RWPE2 (cell line): Measurements from ENCODE around the gene ZBTB22.

ENCODE experiments used
- ATAC-seq: fragments of 200-7000 bp; cut with Tn5 transposase; 3 replicates; pipeline ENCODE4 v1.9.1; 2021; ENCODE audit warnings: low read depth
- DNase-seq: peaks from one replicate; pipeline ENCODE4 v3.0.0-alpha.2; 2020; ENCODE audit warnings: low spot score
- H3K27ac ChIP-seq: fragments of 450-650 bp; 2 replicates; pipeline ENCODE4 v1.5.1; 2017; ENCODE audit warnings: mild to moderate bottlenecking; ENCODE audit not compliant: poor library complexity, severe bottlenecking
- H3K27me3 ChIP-seq: fragments of 250-450 bp; sonication (Bioruptor Pico); 2 replicates; pipeline ENCODE4 v1.5.1; 2021; ENCODE audit warnings: mild to moderate bottlenecking, moderate library complexity; ENCODE audit not compliant: insufficient read depth, poor library complexity, severe bottlenecking
- H3K36me3 ChIP-seq: fragments of 250-450 bp; sonication (Bioruptor Pico); 2 replicates; pipeline ENCODE4 v1.5.1; 2020; ENCODE audit warnings: low read depth, mild to moderate bottlenecking, moderate library complexity
- H3K4me1 ChIP-seq: fragments of 250-450 bp; sonication (Bioruptor Pico); 2 replicates; pipeline ENCODE4 v1.5.1; 2021; ENCODE audit warnings: mild to moderate bottlenecking, moderate library complexity; ENCODE audit not compliant: insufficient read depth, poor library complexity, severe bottlenecking
- H3K4me3 ChIP-seq: fragments of 250-450 bp; sonication (Bioruptor Pico); 2 replicates; pipeline ENCODE4 v1.5.1; 2021; ENCODE audit warnings: mild to moderate bottlenecking, moderate library complexity; ENCODE audit not compliant: severe bottlenecking
- H3K9me3 ChIP-seq: fragments of 250-450 bp; sonication (Bioruptor Pico); 2 replicates; pipeline ENCODE4 v1.5.1; 2021; ENCODE audit warnings: mild to moderate bottlenecking, moderate library complexity; ENCODE audit not compliant: severe bottlenecking
- TF ChIP-seq, protein P1 (sequence below): fragments of 450-650 bp; IDR thresholded peaks from one replicate; pipeline ENCODE4 v1.5.1; 2017; ENCODE audit warnings: mild to moderate bottlenecking, moderate library complexity; ENCODE audit not compliant: poor library complexity, severe bottlenecking

The ZBTB22 gene

DNA sequence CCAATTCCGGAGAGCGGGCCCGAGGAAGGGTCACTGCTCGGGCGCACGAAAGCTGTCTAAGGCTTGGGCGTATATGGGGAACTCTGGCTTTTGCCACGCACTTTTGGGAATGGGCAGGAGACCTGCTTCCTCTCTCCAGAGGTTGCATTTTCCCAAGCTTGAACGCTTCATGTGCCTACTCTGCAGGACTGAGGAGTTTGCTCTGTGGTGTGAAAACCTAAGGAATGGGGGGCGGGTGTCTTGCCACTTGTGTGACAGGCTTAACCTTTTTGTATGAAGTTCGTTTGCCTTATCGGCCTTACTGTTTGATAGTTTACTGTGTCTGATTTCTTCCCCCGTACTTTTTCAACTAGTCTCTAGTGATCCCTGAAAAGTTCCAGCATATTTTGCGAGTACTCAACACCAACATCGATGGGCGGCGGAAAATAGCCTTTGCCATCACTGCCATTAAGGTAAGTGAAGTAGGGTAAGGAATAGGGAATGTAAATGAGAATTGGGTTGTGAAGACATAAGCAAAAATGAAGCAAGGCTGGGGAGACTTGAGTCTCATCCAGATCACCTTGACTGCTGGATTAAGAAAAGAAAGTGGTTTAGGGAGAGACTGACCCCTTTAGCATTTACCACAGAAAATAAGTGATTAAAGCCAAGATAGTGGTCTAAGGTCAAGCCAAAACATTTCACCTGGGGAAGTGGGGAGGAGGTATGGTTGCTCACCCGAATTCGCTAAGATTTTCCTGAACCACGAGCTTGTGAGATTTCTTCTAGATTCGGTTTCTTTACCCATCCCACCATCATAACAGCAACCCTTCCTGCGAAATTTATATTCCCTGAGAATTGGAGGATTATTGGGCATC is 45.0 kb downstream of the ZBTB22 start:
- ATAC-seq (peak; percentile 5), DNase-seq (no peak)
- peak overlapping the region; percentile 84 for H3K27ac ChIP-seq
- TF ChIP-seq, protein P1, sequence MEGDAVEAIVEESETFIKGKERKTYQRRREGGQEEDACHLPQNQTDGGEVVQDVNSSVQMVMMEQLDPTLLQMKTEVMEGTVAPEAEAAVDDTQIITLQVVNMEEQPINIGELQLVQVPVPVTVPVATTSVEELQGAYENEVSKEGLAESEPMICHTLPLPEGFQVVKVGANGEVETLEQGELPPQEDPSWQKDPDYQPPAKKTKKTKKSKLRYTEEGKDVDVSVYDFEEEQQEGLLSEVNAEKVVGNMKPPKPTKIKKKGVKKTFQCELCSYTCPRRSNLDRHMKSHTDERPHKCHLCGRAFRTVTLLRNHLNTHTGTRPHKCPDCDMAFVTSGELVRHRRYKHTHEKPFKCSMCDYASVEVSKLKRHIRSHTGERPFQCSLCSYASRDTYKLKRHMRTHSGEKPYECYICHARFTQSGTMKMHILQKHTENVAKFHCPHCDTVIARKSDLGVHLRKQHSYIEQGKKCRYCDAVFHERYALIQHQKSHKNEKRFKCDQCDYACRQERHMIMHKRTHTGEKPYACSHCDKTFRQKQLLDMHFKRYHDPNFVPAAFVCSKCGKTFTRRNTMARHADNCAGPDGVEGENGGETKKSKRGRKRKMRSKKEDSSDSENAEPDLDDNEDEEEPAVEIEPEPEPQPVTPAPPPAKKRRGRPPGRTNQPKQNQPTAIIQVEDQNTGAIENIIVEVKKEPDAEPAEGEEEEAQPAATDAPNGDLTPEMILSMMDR = no peak
- H3K4me3 ChIP-seq = peak overlapping the region; percentile 61
- no peaks in the 10 kb centered on the region for H3K9me3 ChIP-seq
- peaks cover 33% of the 10 kb centered on the region for H3K4me1 ChIP-seq
- peaks cover 68% of the 10 kb centered on the region for H3K36me3 ChIP-seq
- no peaks in the 10 kb centered on the region for H3K27me3 ChIP-seq

DNA sequence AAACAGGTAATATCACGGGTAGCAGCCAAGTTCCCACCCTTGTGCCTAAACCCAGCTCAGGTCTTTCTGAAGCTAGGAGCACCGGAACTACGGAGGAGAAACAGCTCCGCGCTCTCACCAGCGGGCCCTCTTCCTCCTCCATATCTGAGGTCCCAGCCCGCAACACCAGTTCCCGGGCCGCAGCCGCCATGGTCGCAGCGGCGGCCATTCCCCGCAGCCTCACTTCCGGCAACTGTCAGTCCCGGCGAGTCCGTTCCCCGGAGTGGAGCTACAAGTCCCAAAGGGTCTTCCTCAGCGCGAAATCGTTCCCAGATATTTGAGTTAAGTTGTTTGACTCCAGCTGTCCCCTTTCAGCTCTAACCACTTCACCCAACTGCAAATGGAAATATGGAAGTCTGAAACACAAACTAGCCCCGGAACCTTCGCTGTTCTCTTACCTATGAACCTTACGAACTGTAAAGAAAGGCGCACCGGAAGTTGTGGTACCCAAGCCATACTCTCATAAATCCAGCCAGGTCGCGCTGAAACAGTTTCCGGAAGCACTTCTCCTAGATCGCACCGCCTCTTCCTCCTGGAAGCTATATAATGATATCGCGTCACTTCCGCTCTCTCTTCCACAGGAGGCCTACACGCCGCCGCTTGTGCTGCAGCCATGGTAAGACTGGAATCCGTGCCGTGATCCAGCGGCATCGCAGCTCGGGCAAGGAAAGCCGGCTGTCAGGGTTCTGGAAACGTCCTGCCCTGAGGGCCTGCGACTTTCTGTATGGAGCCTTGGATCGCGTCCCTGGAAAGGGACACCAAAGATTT is 45.9 kb downstream of the ZBTB22 start, which contains the start of the genes RPS18 and VPS52:
RPS18 (plus strand) TSS at position 608 of the 807 bp plus-strand sequence; CDS start at position 653, 45 bp downstream.
VPS52 (minus strand) TSS at position 409 of the 807 bp plus-strand sequence; CDS start at position 208, 201 bp downstream.
- peak; percentile 76 for ATAC-seq
- no peaks in the 10 kb centered on the region for H3K27me3 ChIP-seq
- H3K9me3 ChIP-seq = no peaks in the 10 kb centered on the region
- peaks cover 33% of the 10 kb centered on the region for H3K4me1 ChIP-seq
- H3K27ac ChIP-seq = peak within 1 kb of the TSS; percentile 84
- peak within 1 kb of the TSS; percentile 61 for H3K4me3 ChIP-seq
- peaks cover 76% of the 10 kb centered on the region for H3K36me3 ChIP-seq
- peak; percentile 94 for DNase-seq
- TF ChIP-seq, protein P1 = no peak

DNA sequence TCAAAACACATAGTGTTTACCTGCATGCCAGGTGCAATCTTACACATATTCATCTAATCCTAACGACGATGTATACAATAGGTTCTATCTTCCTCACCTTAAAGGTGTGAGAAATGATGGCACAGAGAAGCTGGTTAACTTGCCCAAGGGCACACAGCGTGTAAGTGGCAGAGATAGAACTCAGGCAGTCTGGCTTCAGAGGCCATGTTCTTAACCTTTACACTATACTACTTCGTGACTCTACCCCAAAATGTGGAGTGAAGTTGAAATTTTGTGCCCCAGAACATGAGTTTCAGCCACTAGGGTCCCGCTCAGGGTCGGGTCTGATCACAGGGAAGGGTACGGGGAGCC is 46.5 kb downstream of the ZBTB22 start:
- TF ChIP-seq, protein P1 = no peak
- DNase-seq (no peak), ATAC-seq (peak; percentile 7)
- Histone ChIP-seq H3K36me3 (peaks cover 76% of the 10 kb centered on the region), H3K27ac (peak overlapping the region; percentile 84), H3K4me1 (peaks cover 28% of the 10 kb centered on the region), H3K4me3 (peak overlapping the region; percentile 61), H3K27me3 (no peaks in the 10 kb centered on the region), H3K9me3 (no peaks in the 10 kb centered on the region)
